Activated T-cell treated with anti-CD3 and anti-CD28 coated beads, Interleukin-2, amount 50 U/mL, for 48 hours (primary cell): ENCODE measurements around the gene PYCR2.

Source experiments
- DNase-seq, 2 experiments: peaks; one replicate each; pipeline ENCODE4 v3.0.0-alpha.2; 2020

PYCR2 gene

GRCh38 chr1:225873281-225873850 is 50.7 kb downstream of the PYCR2 start:
- DNase-seq: no peak

DNA sequence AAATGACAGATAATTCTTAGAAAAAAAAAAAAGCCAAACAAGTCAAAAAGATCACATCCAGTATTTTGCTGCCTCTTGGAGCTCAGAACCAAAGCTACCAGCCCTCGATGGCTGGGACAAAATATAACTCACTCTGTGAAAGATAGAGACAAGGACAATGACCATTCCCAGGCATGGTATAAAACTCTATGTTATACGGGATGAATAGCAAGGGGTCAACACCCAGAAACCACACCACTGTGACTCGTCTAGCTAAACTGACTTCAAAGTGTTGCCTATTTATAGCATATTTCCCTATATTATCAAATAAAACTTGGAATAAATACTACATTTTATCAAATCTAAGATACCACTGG is 52.0 kb downstream of the PYCR2 start:
- DNase-seq: no peak

DNA sequence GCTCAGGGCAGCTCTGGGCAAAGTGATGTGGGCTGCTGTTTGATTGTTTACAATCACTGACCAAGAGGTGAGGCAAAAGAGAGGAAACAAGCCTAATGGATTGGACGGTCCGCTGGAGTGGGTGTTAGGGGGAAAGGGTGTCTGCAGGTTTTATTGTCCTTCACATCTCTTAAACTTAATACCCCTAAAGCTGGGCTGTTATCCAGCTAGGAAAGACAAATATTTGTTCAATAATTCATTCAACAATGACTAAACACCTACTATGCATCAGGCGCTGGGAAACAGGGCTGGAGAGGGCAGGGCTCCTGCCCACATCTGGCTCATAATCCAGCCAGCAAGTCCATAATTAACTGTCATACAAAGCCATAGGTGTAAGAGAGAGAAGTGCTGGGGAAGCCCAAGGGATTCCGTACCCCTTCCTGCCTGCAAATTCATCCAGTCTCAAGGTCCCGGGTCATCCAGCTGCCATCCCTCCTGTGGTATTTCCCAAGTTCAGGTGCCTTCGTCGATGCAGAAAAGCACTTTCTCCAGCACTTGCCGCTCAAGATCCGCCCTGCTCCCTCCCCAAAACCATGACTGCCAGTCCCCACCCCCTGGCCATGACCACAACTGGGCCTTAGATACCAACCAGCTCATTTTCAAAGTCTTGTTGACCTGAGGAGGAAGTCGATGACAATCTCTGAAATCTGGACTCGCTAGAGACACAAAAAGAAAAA is 52.5 kb downstream of the PYCR2 start:
- DNase-seq: no peak

- no peak for DNase-seq
Observed at GRCh38 chr1:225870911-225871310, 53.1 kb downstream of the PYCR2 start.
